Stimulated activated naive CD8-positive, alpha-beta T cell treated with anti-CD3 and anti-CD28 coated beads, Interleukin-15, amount 100 ng/mL, for 72 hours (primary cell): ENCODE results near the gene ASAP2.
A peak's percentile ranks its signal among the peaks of the same experiment; 100 is the strongest.
"Not testable (repeated sequence)": the region's sequence is repeated elsewhere in the genome, so short reads cannot be mapped to it uniquely, and the experiment has no call there.

Experiments
- ATAC-seq: fragments of 150-1000 bp; cut with Tn5 transposase; 2 replicates; pipeline ENCODE4 v1.10.0; 2021; ENCODE audit warnings: mild to moderate bottlenecking, moderate library complexity
- DNase-seq, 2 donors: peaks; one replicate each; pipeline ENCODE4 v3.0.0; 2021 to 2022
- H3K27ac Mint-ChIP-seq, 2 donors: one replicate each; pipeline ENCODE4 v1.8.0; 2022; ENCODE audit warnings: mild to moderate bottlenecking in 2 of 2, mixed read lengths in 2 of 2, moderate library complexity in 2 of 2
- H3K27me3 Mint-ChIP-seq: one replicate; pipeline ENCODE4 v1.8.0; 2022; ENCODE audit warnings: mixed read lengths
- H3K4me1 Mint-ChIP-seq: one replicate; pipeline ENCODE4 v1.8.0; 2022; ENCODE audit warnings: mild to moderate bottlenecking, mixed read lengths
- H3K4me3 Mint-ChIP-seq, 2 donors: one replicate each; pipeline ENCODE4 v1.8.0; 2022; ENCODE audit warnings: mild to moderate bottlenecking in 2 of 2, mixed read lengths in 2 of 2, moderate library complexity in 1 of 2
- H3K9me3 Mint-ChIP-seq, 2 donors: one replicate each; pipeline ENCODE4 v1.8.0; 2022; ENCODE audit warnings: mixed read lengths in 2 of 2

ASAP2 gene

DNA sequence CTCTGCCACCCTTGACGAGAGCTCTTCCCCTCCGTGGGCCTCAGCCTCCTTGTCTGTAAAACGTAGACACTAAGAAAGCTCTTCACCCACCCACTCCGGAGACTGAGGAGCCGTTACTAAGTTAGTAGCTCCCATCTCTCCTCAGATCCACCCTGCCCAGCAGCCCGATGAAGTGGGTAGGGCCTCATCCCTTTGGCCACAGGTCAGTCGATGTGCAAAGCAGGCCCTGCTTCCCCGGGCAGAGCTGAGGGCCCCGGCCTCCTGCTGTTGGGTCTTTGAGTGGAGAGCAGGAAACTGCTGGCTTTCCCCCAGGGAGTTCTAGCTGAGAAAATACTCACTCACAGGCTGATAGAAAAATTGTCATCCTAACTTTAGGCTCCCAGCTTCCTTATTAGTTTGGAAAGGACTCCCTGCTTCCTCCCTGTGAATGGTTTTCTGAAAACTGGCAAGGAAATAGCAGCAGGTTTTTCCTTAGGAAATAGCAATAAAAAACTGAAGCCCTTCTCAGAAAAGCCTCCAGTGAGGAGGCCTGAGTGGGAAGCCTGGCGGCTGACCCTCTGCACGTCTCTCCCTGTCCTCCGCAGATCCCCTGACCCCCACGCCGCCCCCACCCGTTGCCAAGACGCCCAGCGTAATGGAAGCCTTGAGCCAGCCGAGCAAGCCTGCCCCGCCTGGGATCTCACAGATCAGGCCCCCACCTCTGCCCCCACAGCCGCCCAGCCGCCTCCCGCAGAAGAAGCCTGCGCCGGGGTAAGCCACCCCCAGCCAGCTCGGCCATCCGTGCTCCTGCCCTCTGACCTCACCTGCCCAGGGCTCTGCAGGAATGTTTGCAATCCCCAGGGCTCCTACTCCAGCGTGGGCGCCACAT is 186.5 kb downstream of the ASAP2 start:
- H3K9me3 Mint-ChIP-seq: no peaks in the 10 kb centered on the region
- H3K27ac Mint-ChIP-seq: no peak overlapping the region
- no peak overlapping the region for H3K4me3 Mint-ChIP-seq
- DNase-seq: no peak
- H3K27me3 Mint-ChIP-seq: no peaks in the 10 kb centered on the region
- no peaks in the 10 kb centered on the region for H3K4me1 Mint-ChIP-seq
- ATAC-seq: no peak

DNA sequence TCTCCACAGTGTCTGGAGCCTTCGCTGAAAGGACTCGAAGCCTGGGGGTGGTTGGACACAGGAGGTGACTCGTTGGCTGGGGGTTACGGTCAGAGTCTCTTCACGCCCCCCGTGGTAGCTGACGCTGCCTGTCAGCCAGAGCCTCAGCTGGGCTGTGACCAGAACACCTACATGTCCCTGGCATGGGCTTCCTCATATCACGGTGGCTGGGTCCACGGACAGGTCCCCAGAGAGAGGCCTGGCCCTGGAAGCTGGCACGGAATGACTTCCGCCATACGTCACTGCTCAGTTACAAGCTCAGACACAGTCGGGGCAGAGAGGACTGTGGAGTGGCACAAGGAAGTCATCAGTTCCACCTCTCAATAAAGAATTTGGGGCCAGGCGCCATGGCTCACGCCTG is 188.2 kb downstream of the ASAP2 start:
- Mint-ChIP-seq H3K27me3 (no peaks in the 10 kb centered on the region), H3K4me1 (no peaks in the 10 kb centered on the region), H3K9me3 (no peaks in the 10 kb centered on the region), H3K4me3 (no peak overlapping the region), H3K27ac (no peak overlapping the region)
- DNase-seq: no peak
- no peak for ATAC-seq

DNA sequence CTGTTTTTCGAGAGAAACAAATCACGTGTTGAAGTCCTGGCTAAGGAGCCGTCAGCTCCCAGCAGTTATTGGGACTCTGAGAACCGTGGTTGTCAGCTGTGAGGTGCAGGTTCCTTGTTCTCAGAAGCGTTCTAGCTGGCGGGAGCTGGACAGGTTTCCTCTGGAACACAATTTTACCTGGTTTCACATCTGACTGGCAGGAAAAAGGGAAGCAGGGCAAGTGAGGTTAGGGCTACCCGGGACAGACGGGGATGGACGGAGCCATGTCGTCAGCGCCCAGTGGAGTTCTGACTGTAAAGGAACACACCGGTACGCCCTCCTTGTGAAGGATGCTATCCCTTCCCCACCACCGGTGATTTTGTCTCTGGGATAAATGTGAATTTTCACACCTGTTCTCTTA is 190.6 kb downstream of the ASAP2 start:
- no peak for DNase-seq
- ATAC-seq: no peak
- H3K27ac Mint-ChIP-seq: no peak overlapping the region
- no peak overlapping the region for H3K4me3 Mint-ChIP-seq
- H3K4me1 Mint-ChIP-seq: no peaks in the 10 kb centered on the region
- no peaks in the 10 kb centered on the region for H3K9me3 Mint-ChIP-seq
- peaks cover 8% of the 10 kb centered on the region for H3K27me3 Mint-ChIP-seq

DNA sequence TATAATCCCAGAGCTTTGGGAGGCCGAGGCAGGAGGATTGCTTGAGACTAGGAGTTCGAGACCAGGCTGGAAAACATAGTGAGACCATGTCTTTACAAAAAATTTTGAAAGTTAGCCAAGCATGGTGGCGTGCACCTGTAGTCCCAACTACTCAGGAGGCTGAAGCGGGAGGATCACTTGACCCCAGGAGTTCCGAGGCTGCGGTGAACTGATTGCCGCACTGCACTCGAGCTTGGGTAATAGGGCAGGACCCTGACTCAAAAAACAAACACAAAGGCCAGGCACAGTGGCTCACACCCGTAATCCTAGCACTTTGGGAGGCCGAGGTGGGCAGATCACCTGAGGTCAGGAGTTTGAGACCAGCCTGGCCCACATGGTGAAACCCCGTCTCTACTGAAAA is 191.6 kb downstream of the ASAP2 start:
- H3K4me3 Mint-ChIP-seq, ATAC-seq: not testable (repeated sequence)

DNA sequence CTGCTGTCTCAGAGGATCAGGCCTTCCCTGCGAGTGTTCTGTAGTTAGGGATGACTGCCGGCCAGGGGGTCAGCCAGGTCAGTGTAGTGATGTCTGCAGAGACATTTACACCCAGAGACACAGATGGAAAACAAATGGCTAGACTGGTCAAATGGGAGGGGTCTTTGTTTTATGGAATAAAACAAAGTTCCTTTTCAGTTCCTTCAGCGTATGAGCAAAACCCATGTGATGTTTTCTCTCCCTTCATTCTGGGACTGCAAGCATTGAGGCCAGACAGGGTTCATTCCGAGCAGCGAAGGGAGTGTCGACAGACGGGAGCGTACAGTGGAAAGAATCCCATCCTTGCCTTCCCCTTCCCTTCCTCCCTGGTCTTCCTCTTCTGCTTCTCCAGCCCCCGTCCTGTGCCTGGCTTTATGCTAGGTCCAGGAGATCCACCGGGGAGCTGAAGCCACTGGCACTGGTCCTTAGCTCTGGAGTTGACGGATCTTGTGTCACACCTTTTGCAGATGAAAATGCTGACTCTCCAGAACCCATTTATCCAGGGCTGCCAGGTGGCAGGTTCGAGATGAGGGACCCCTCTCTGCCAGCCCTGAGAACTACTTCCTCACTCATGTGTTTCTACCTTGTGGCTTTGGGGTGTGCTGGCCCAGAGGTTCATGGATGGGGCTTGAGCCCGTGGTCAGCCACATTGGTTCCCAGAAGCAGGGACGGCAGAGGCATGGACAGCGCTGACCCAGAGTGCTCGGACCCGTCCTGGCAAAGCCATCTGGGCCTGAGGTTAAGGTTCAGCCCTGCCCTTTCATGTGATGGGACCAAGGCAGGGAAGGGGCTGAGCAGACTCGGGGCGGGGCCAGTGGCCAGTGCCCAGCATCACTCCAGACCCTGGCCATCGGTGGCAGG is 192.5 kb downstream of the ASAP2 start:
- Mint-ChIP-seq H3K27ac (peak overlapping the region in 1 of 2 donors; percentile 19), H3K4me3 (no peak overlapping the region), H3K4me1 (no peaks in the 10 kb centered on the region), H3K9me3 (no peaks in the 10 kb centered on the region), H3K27me3 (peaks cover 8% of the 10 kb centered on the region)
- ATAC-seq (peak; percentile 18), DNase-seq (no peak)

More for the DNA sequence above, 191.6 kb downstream of the ASAP2 start:
- not testable (repeated sequence) for H3K27ac Mint-ChIP-seq, H3K9me3 Mint-ChIP-seq, H3K4me1 Mint-ChIP-seq, H3K27me3 Mint-ChIP-seq, DNase-seq

DNA sequence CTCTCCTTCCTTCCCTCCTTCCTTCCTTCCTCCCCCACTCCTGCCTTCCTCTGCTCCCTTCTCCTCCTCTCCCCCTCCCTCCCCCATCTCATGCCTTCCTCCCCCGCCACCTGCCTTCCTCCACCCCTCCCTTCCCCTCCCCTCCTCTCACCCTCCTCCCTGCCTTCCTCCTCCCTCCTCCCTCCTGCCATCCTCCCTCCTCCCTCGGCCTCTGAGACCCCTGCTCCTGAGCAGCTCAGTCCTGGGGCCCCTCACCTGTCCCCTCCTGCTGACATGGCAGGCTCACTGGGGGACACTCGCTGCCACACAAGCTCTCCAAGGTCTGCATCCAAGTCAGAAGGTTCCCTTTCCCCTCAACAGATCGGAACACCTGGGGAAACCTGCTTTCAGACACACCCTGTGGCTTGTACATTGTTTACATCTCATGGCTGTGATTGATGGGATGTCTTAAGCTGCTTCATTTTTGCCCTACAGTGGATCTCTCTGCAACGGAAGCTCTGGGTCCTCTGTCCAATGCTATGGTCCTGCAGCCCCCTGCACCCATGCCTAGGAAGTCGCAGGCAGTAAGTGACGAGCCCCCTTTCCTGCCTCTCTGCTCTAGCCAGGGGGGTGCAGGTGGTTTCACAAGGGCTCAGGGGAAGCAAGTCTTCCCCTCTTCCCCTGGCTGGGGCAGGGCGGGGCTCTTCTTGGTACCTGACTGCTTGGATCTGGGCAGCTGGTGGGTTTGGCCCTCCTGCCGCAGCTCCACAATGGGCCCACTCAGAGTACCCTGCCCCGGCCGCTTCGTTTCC is 193.9 kb downstream of the ASAP2 start:
- Mint-ChIP-seq H3K27ac (peak overlapping the region; percentile 73 to 79), H3K9me3 (no peaks in the 10 kb centered on the region), H3K27me3 (peaks cover 8% of the 10 kb centered on the region), H3K4me3 (no peak overlapping the region), H3K4me1 (no peaks in the 10 kb centered on the region)
- ATAC-seq (no peak), DNase-seq (no peak)

DNA sequence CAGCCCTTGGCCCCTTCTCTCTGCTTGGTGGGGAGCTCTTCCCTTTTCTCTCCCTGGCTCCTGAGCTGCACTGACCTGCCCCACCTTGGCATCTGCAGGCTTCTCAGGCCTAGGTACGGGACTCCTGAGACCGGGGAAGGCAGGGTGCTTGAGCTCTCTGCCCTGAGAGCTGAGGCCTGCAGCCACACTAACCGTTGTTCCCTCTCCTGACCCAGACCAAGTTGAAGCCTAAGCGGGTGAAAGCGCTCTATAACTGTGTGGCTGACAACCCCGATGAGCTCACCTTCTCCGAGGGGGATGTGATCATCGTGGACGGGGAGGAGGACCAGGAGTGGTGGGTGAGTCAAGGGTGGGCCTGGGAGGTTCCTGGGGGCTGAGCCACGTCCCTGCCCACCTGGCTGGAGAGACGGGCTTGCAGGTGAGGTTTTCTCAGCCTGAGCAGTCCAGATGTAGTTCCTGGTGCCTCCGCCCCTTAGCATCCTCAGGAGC is 194.5 kb downstream of the ASAP2 start:
- DNase-seq: no peak
- H3K27me3 Mint-ChIP-seq: peaks cover 8% of the 10 kb centered on the region
- no peak overlapping the region for H3K4me3 Mint-ChIP-seq
- no peak for ATAC-seq
- H3K27ac Mint-ChIP-seq: no peak overlapping the region
- no peaks in the 10 kb centered on the region for H3K4me1 Mint-ChIP-seq
- H3K9me3 Mint-ChIP-seq: no peaks in the 10 kb centered on the region

DNA sequence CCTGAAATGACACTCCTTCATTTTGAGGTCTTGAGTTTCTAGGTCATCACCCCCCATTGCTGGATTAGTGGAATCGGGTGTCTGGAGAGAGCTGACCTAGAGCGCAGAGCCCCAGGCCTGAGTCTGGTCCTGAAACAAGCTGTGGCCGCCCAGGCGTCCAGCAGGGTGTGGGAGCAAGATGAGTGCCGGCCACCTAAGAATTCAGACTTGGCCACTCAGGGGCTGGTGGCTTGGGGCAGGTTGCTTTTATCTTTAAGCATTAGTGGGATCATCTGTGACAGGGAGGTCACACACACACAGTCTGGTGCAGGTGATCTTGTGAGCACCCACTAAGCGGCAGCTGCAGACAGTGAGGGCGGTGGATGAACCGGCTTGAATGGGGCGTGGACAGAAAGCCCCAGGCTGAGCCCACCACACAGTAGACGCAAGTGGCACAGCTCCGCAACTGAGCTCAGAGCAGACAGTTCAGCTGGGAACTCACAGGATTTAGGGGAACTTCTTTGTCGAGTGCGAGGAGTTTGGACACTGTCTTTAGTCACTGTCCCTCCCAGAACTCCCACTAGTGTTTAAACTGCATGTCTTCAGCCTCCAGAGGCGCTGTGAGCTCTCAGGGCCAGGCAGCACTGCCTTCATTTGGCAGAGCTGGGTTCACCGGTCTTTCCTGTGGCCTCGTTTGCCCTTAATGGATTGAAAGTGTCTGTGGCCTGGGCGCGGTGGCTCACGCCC is 195.2 kb downstream of the ASAP2 start:
- Mint-ChIP-seq H3K9me3 (no peaks in the 10 kb centered on the region), H3K27me3 (peaks cover 8% of the 10 kb centered on the region), H3K4me1 (no peaks in the 10 kb centered on the region), H3K4me3 (no peak overlapping the region), H3K27ac (peak overlapping the region in 1 of 2 donors; percentile 45)
- DNase-seq: no peak
- ATAC-seq: no peak

DNA sequence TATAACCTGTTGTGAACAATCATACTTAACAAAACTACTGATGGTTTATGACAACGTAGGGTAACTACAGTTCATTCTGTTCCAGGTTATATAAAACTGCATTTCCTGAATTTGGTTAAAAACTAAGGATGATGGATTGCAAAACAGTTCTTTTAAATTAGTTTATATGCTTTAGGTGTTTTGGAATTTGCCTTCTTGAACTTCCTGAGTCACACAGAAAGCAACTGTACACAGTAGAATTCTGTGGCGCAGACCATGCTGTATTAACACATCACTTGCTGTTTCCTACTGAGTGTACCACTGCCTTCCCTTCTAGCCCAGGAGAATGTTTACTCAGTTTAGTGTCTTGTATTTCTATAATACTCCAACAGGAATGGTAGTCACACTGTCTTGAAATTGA is 197.3 kb downstream of the ASAP2 start:
- no peak for DNase-seq
- no peaks in the 10 kb centered on the region for H3K9me3 Mint-ChIP-seq

DNA sequence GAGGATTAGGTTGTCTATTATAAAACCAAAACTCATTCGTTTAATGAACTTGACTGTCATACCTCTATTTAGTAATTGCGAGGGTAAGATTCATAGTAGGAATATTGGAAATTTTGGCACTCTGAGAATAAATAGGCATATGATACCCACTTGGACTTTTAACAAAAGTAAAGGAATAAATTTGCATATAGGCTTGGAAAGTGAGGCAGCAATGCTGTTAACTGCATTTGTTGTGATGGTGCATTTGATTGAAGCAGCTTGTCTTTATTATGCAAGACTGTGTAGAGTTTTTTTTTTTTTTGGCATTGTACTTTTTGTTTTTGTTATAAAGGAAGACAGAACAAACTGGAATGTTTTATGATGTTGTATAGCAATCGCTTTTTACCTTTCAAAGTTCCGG is 197.8 kb downstream of the ASAP2 start:
- Mint-ChIP-seq H3K27me3 (peaks cover 8% of the 10 kb centered on the region), H3K27ac (no peak overlapping the region), H3K9me3 (no peaks in the 10 kb centered on the region), H3K4me1 (no peaks in the 10 kb centered on the region), H3K4me3 (no peak overlapping the region)
- no peak for DNase-seq
- no peak for ATAC-seq

More for the DNA sequence above, 197.3 kb downstream of the ASAP2 start:
- H3K4me3 Mint-ChIP-seq: no peak overlapping the region
- no peaks in the 10 kb centered on the region for H3K4me1 Mint-ChIP-seq
- H3K27ac Mint-ChIP-seq: no peak overlapping the region
- ATAC-seq: no peak
- H3K27me3 Mint-ChIP-seq: peaks cover 8% of the 10 kb centered on the region

DNA sequence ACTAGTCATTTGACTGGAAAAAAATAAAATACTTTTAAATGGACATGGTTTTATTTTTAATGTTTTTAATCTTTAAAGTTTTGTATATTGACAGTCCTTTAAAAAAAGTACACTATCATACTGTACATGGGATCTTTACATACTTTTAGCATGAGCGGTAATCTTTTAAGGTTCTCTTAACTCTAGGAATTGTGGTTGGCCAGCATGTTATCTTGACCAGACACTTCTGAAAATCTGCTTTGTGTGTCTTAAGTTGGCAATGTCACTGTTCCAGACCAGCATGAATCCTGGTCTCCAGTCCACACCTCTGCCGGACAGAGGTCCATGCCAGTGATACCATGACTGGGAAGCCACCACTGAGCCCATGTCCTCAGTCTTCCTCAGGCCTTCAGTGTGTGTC is 199.0 kb downstream of the ASAP2 start:
- ATAC-seq (no peak), DNase-seq (no peak)
- Mint-ChIP-seq H3K27ac (no peak overlapping the region), H3K4me1 (no peaks in the 10 kb centered on the region), H3K27me3 (peaks cover 4% of the 10 kb centered on the region), H3K4me3 (no peak overlapping the region), H3K9me3 (no peaks in the 10 kb centered on the region)

DNA sequence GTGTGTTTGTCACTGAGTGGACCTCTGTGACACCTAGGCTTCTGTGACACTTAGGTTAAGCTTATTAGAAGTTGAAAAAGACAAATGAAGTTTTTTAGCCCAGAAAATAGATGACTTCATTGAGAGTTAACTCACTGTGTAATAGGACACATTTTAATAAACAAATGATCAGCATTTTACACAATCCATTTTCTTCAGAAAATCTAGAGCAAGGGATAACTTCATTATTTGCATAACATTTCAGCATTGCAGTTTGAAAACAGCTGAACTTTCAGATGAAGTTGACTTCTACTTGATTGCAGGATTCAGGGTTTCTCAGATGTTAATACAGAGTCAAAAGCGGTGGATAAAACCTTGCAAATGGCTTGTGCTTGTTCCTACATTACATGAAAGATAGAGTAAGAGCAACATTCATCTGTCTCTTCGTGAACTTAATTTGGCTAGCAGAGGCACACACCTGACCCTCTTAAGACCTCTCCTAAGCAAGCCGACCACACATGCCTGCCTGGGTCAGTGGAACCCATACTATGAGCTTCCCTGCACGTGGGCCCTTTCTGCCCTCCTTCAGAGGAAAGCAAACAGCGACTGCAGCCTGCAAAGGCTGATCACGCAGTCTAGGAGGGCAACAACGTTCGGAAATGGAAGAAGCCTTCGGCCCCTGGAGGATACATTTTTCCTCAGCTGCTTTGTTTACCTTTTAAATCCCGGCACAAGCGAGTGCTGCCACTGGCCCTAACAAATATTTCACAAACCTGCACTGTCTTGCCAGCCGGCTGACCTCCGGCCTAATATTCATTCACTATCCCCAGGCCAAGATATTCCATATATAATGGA is 200.1 kb downstream of the ASAP2 start:
- H3K4me1 Mint-ChIP-seq: no peaks in the 10 kb centered on the region
- no peak overlapping the region for H3K4me3 Mint-ChIP-seq
- H3K27me3 Mint-ChIP-seq: no peaks in the 10 kb centered on the region

DNA sequence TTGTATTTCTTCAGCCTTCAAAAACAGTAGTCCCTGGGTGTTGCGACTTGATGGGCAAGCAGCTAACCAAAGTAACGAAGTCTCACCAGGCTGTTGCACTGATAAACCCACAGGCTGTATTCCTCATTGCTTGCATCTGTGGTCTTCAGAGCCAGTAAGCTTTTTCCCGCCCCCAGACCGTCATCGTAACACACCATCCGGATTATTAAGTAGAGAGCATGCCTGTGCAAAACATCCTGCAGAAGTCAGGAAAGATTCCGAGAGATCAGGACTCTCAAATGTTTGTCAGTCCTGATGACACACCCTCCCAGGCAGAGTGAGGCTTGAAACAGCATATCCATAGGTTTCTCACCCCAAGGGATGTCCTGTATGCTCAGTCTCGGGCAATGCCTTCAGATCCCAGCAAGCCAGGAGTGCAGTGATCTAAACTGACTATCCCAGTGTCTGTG is 200.8 kb downstream of the ASAP2 start:
- ATAC-seq: no peak
- no peak for DNase-seq
- Mint-ChIP-seq H3K4me3 (no peak overlapping the region), H3K27ac (peak overlapping the region in 1 of 2 donors; percentile 46), H3K4me1 (no peaks in the 10 kb centered on the region), H3K9me3 (no peaks in the 10 kb centered on the region), H3K27me3 (no peaks in the 10 kb centered on the region)

More for the DNA sequence above, 200.1 kb downstream of the ASAP2 start:
- H3K9me3 Mint-ChIP-seq: no peaks in the 10 kb centered on the region
- H3K27ac Mint-ChIP-seq: peak overlapping the region; percentile 26 to 44
- DNase-seq (no peak), ATAC-seq (no peak)

DNA sequence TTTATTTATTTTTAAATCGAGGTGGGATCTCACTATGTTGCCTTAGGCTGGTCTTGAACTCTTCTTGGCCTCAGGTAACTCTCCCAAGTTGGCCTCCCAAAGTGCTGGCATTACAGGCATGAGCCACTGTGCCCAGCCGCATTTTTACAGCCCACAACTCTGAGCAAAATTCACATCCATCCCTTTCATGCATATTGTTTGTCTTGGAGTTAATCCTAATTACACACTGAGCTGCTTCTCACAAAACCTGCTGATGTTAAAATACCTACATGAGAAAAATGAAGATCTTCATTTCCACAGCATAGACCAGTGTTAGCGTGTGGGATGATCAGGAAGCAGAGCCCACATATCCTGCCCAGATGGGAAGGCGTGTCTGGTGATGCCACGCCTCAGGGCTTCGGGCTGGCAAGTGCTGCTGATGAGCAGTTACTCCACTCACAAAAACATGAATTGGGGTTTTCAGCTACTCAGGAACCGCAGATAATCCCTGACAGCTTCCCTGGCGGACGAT is 202.1 kb downstream of the ASAP2 start:
- DNase-seq (no peak), ATAC-seq (no peak)
- H3K9me3 Mint-ChIP-seq: no peaks in the 10 kb centered on the region
- peaks cover 1% of the 10 kb centered on the region for H3K4me1 Mint-ChIP-seq
- no peak overlapping the region for H3K4me3 Mint-ChIP-seq
- no peak overlapping the region for H3K27ac Mint-ChIP-seq
- no peaks in the 10 kb centered on the region for H3K27me3 Mint-ChIP-seq
